Measurements from ENCODE around the gene DVL2. TPM values are rescaled to one million over a fixed set of nuclear protein-coding genes. Genes with fewer than 3 reads are reported as not detected.

DVL2 gene
- total and polyA plus RNA-seq, 2 of the 13 experiments (the other 11 are each of a cell fraction or from before 2014, with no cell fraction given) = 5.7 to 38.2 TPM

GRCh38 chr17:7252176-7253043 is 18.1 kb upstream of the DVL2 start, which contains the start of gene ELP5 (continued):
- TF ChIP-seq NCOA2 (CRISPR knock-in tag; IDR thresholded peaks at IDR 0.05) (no peak; the same call in 1 of the 2 replicates), ZNF329 (CRISPR knock-in tag; IDR thresholded peaks at IDR 0.05; ENCODE audit: low read depth) (peak; percentile 24; the same call in 1 of the 2 replicates), EED (CRISPR knock-in tag; IDR thresholded peaks at IDR 0.05) (peak; percentile 41; the same call in 1 of the 2 replicates), TCF7 (IDR thresholded peaks at IDR 0.05; ENCODE audit: low read depth) (no peak), ZNF549 (CRISPR knock-in tag; IDR thresholded peaks at IDR 0.05) (no peak), HDAC1 (CRISPR knock-in tag; IDR thresholded peaks at IDR 0.05) (peak; percentile 94), KLF9 (CRISPR knock-in tag; IDR thresholded peaks at IDR 0.05; ENCODE audit: low read depth) (no peak), TFE3 (CRISPR knock-in tag; IDR thresholded peaks at IDR 0.05) (peak; percentile 37; the same call in 1 of the 2 replicates), SSRP1 (CRISPR knock-in tag; IDR thresholded peaks at IDR 0.05) (no peak), ZNF431 (CRISPR knock-in tag; IDR thresholded peaks at IDR 0.05; ENCODE audit: borderline replicate concordance, low read depth) (peak; percentile 81; the same call in 1 of the 2 replicates), CC2D1A (CRISPR knock-in tag; IDR thresholded peaks at IDR 0.05) (no peak), ZBTB7B (CRISPR knock-in tag; IDR thresholded peaks at IDR 0.05) (peak; percentile 85), MYPOP (CRISPR knock-in tag; IDR thresholded peaks at IDR 0.05) (peak; percentile 66; the same call in 1 of the 2 replicates), XRCC5 (optimal IDR thresholded peaks at IDR 0.05; ENCODE audit: low read length) (peak; percentile 33), SKIL (CRISPR knock-in tag; IDR thresholded peaks at IDR 0.05; ENCODE audit: borderline replicate concordance) (no peak), ZNF256 (CRISPR knock-in tag; conservative IDR thresholded peaks at IDR 0.05) (no peak), ZNF180 (CRISPR knock-in tag; IDR thresholded peaks at IDR 0.05; ENCODE audit: borderline replicate concordance, low read depth) (no peak), ZNF674 (CRISPR knock-in tag; IDR thresholded peaks at IDR 0.05; ENCODE audit: low read depth) (no peak), MED8 (CRISPR knock-in tag; IDR thresholded peaks at IDR 0.05; ENCODE audit: insufficient replicate concordance) (peak; percentile 61), NCOA5 (CRISPR knock-in tag; IDR thresholded peaks at IDR 0.05) (no peak)
- TF ChIP-seq, protein P1, sequence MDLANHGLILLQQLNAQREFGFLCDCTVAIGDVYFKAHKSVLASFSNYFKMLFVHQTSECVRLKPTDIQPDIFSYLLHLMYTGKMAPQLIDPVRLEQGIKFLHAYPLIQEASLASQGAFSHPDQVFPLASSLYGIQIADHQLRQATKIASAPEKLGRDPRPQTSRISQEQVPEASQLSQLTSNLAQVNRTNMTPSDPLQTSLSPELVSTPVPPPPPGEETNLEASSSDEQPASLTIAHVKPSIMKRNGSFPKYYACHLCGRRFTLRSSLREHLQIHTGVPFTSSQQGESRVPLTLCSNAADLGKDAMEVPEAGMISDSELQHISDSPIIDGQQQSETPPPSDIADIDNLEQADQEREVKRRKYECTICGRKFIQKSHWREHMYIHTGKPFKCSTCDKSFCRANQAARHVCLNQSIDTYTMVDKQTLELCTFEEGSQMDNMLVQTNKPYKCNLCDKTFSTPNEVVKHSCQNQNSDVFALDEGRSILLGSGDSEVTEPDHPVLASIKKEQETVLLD (CRISPR knock-in tag; IDR thresholded peaks at IDR 0.05; ENCODE audit: low read depth) = peak; percentile 88
- TF ChIP-seq, protein P2, sequence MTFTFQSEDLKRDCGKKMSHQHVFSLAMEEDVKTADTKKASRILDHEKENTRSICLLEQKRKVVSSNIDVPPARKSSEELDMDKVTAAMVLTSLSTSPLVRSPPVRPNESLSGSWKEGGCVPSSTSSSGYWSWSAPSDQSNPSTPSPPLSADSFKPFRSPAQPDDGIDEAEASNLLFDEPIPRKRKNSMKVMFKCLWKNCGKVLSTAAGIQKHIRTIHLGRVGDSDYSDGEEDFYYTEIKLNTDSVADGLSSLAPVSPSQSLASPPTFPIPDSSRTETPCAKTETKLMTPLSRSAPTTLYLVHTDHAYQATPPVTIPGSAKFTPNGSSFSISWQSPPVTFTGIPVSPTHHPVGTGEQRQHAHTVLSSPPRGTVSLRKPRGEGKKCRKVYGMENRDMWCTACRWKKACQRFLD (CRISPR knock-in tag; IDR thresholded peaks at IDR 0.05; ENCODE audit: borderline replicate concordance) = no peak; the same call in 1 of the 2 replicates

Measured in HepG2 (cell line).